ENCODE results near the gene PIK3C2A.
"Not testable (repeated sequence)": the region's sequence is repeated elsewhere in the genome, so short reads cannot be mapped to it uniquely, and the experiment has no call there.

Gene PIK3C2A

GRCh38 chr11:17207317-17208256 is at the start of gene PIK3C2A:
Gene PIK3C2A (minus strand): TSS chr11:17207986. CDS start chr11:17169741, 38,245 bp downstream.
- peak; percentile 93 for DNase-seq

GRCh38 chr11:17257196-17257595 is 49.4 kb upstream of the PIK3C2A start:
- no peak for DNase-seq

GRCh38 chr11:17256512-17256911 is 48.7 kb upstream of the PIK3C2A start:
- no peak for DNase-seq

- DNase-seq: no peak
Observed at GRCh38 chr11:17252704-17253103, 44.9 kb upstream of the PIK3C2A start.

- no peak for DNase-seq
Observed at GRCh38 chr11:17250561-17251350, 43.0 kb upstream of the PIK3C2A start.

- DNase-seq: no peak
Observed at GRCh38 chr11:17244046-17244445, 36.3 kb upstream of the PIK3C2A start.

GRCh38 chr11:17242954-17243353 is 35.2 kb upstream of the PIK3C2A start:
- not testable (repeated sequence) for DNase-seq

GRCh38 chr11:17240780-17241179 is 33.0 kb upstream of the PIK3C2A start:
- DNase-seq: no peak

GRCh38 chr11:17239927-17240326 is 32.1 kb upstream of the PIK3C2A start:
- not testable (repeated sequence) for DNase-seq

- no peak for DNase-seq
Observed at GRCh38 chr11:17238377-17238776, 30.6 kb upstream of the PIK3C2A start.

- no peak for DNase-seq
Observed at GRCh38 chr11:17233101-17233500, 25.3 kb upstream of the PIK3C2A start.

- no peak for DNase-seq
Observed at GRCh38 chr11:17230867-17231851, 23.4 kb upstream of the PIK3C2A start.

GRCh38 chr11:17229481-17230152 is 21.8 kb upstream of the PIK3C2A start:
- no peak for DNase-seq

GRCh38 chr11:17228186-17228925 is 20.6 kb upstream of the PIK3C2A start:
- DNase-seq: not testable (repeated sequence)

- DNase-seq: no peak
Observed at GRCh38 chr11:17224727-17225126, 16.9 kb upstream of the PIK3C2A start.

- no peak for DNase-seq
Observed at GRCh38 chr11:17221968-17222367, 14.2 kb upstream of the PIK3C2A start.

GRCh38 chr11:17219016-17219415 is 11.2 kb upstream of the PIK3C2A start:
- no peak for DNase-seq

- DNase-seq: no peak
Observed at GRCh38 chr11:17218403-17218802, 10.6 kb upstream of the PIK3C2A start.

GRCh38 chr11:17217401-17217800 is 9.6 kb upstream of the PIK3C2A start:
- DNase-seq: no peak

- no peak for DNase-seq
Observed at GRCh38 chr11:17214338-17214737, 6.6 kb upstream of the PIK3C2A start.

GRCh38 chr11:17211286-17211685 is 3.5 kb upstream of the PIK3C2A start:
- DNase-seq: no peak
